ENCODE measurements around the gene SLC35A4.

- TF ChIP-seq, protein P1, sequence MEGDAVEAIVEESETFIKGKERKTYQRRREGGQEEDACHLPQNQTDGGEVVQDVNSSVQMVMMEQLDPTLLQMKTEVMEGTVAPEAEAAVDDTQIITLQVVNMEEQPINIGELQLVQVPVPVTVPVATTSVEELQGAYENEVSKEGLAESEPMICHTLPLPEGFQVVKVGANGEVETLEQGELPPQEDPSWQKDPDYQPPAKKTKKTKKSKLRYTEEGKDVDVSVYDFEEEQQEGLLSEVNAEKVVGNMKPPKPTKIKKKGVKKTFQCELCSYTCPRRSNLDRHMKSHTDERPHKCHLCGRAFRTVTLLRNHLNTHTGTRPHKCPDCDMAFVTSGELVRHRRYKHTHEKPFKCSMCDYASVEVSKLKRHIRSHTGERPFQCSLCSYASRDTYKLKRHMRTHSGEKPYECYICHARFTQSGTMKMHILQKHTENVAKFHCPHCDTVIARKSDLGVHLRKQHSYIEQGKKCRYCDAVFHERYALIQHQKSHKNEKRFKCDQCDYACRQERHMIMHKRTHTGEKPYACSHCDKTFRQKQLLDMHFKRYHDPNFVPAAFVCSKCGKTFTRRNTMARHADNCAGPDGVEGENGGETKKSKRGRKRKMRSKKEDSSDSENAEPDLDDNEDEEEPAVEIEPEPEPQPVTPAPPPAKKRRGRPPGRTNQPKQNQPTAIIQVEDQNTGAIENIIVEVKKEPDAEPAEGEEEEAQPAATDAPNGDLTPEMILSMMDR (IDR thresholded peaks at IDR 0.05 in 8 of 11, conservative IDR thresholded peaks at IDR 0.05 in 3 of 11): no peak
- TF ChIP-seq POLR2AphosphoS5 (IDR thresholded peaks at IDR 0.05) (no peak), POLR2A (IDR thresholded peaks at IDR 0.05) (no peak)
Observed at GRCh38 chr5:140563596-140563995, 1.0 kb upstream of the SLC35A4 start.
